Measurements from ENCODE around the gene SALL1. TPM values are rescaled to one million over a fixed set of nuclear protein-coding genes. Genes with fewer than 3 reads are reported as not detected.

SALL1 gene
- polyA plus RNA-seq, 1 donor (not counting 4 experiments of a cell fraction or from before 2014, with no cell fraction given) = not detected

- Histone ChIP-seq H2AFZ (ENCODE audit: control insufficient read depth, low read length) (no peak overlapping the region), H3K9me3 (ENCODE audit: control insufficient read depth, low read depth, low read length) (no peaks in the 10 kb centered on the region), H3K4me1 (ENCODE audit: control insufficient read depth, extremely low read depth, insufficient read depth, low read length) (peaks cover 2% of the 10 kb centered on the region), H4K20me1 (ENCODE audit: control insufficient read depth, extremely low read depth, insufficient read depth, low read length) (no peaks in the 10 kb centered on the region), H3K27ac (ENCODE audit: control insufficient read depth, insufficient read depth, low read length) (no peak overlapping the region), H3K79me2 (ENCODE audit: control insufficient read depth, insufficient read depth, low read length) (no peaks in the 10 kb centered on the region), H3K4me3 (ENCODE audit: control insufficient read depth in 2 of 3, extremely low read depth in 1 of 3, insufficient read depth in 2 of 3, low read depth in 1 of 3, low read length in 3 of 3) (no peak overlapping the region), H3K9ac (ENCODE audit: control insufficient read depth, extremely low read depth, insufficient read depth, low read length) (no peak overlapping the region), H3K27me3 (ENCODE audit: control insufficient read depth, extremely low read depth, insufficient read depth, low read length) (peaks cover 70% of the 10 kb centered on the region), H3K36me3 (ENCODE audit: control insufficient read depth in 2 of 2, extremely low read depth in 1 of 2, insufficient read depth in 2 of 2, low read length in 2 of 2) (no peaks in the 10 kb centered on the region), H3K4me2 (ENCODE audit: control insufficient read depth, extremely low read depth, insufficient read depth, low read depth, low read length) (no peak overlapping the region), H3K9me1 (ENCODE audit: control insufficient read depth, extremely low read depth, insufficient read depth, low read length) (no peaks in the 10 kb centered on the region)
- TF ChIP-seq EZH2 (IDR thresholded peaks at IDR 0.05; ENCODE audit: low read length) (no peak), CTCF (optimal IDR thresholded peaks at IDR 0.05 in 1 of 3, IDR thresholded peaks at IDR 0.05 in 1 of 3, conservative IDR thresholded peaks at IDR 0.05 in 1 of 3; ENCODE audit: extremely low read depth in 1 of 3, insufficient read depth in 2 of 3, low read length in 3 of 3) (no peak)
- DNase-seq (ENCODE audit: low read depth, low spot score) (no peak), FAIRE-seq (no peak)
- dilution Hi-C loops (cut with MboI; ENCODE audit: extremely low pct_ligation_motif_present, low sequenced_read_pairs) = no loop called here
Measured at GRCh38 chr16:51148678-51149228, 2.3 kb downstream of the SALL1 start.

- H3K4me1 ChIP-seq (ENCODE audit: control insufficient read depth, extremely low read depth, insufficient read depth, low read length) = peaks cover 2% of the 10 kb centered on the region
- peaks cover 63% of the 10 kb centered on the region for H3K27me3 ChIP-seq (ENCODE audit: control insufficient read depth, extremely low read depth, insufficient read depth, low read length)
- no peaks in the 10 kb centered on the region for H3K36me3 ChIP-seq (ENCODE audit: control insufficient read depth in 2 of 2, extremely low read depth in 1 of 2, insufficient read depth in 2 of 2, low read length in 2 of 2)
- no peak overlapping the region for H3K9ac ChIP-seq (ENCODE audit: control insufficient read depth, extremely low read depth, insufficient read depth, low read length)
- no peaks in the 10 kb centered on the region for H3K79me2 ChIP-seq (ENCODE audit: control insufficient read depth, insufficient read depth, low read length)
- TF ChIP-seq EZH2 (IDR thresholded peaks at IDR 0.05; ENCODE audit: low read length) (no peak), CTCF (optimal IDR thresholded peaks at IDR 0.05 in 1 of 3, IDR thresholded peaks at IDR 0.05 in 1 of 3, conservative IDR thresholded peaks at IDR 0.05 in 1 of 3; ENCODE audit: extremely low read depth in 1 of 3, insufficient read depth in 2 of 3, low read length in 3 of 3) (no peak)
- no peak overlapping the region for H3K27ac ChIP-seq (ENCODE audit: control insufficient read depth, insufficient read depth, low read length)
- H3K9me1 ChIP-seq (ENCODE audit: control insufficient read depth, extremely low read depth, insufficient read depth, low read length) = no peaks in the 10 kb centered on the region
- DNase-seq (ENCODE audit: low read depth, low spot score) (no peak), FAIRE-seq (no peak)
- no peak overlapping the region for H3K4me2 ChIP-seq (ENCODE audit: control insufficient read depth, extremely low read depth, insufficient read depth, low read depth, low read length)
- no peak overlapping the region for H2AFZ ChIP-seq (ENCODE audit: control insufficient read depth, low read length)
- no peak overlapping the region for H3K4me3 ChIP-seq (ENCODE audit: control insufficient read depth in 2 of 3, extremely low read depth in 1 of 3, insufficient read depth in 2 of 3, low read depth in 1 of 3, low read length in 3 of 3)
- dilution Hi-C loops (cut with MboI; ENCODE audit: extremely low pct_ligation_motif_present, low sequenced_read_pairs) = no loop called here
- H4K20me1 ChIP-seq (ENCODE audit: control insufficient read depth, extremely low read depth, insufficient read depth, low read length) = no peaks in the 10 kb centered on the region
- no peaks in the 10 kb centered on the region for H3K9me3 ChIP-seq (ENCODE audit: control insufficient read depth, low read depth, low read length)
Measured at GRCh38 chr16:51147776-51148677, 3.0 kb downstream of the SALL1 start.
